ENCODE results near the gene DDX10.

Gene DDX10

GRCh38 chr11:108748968-108749367 lies 84.1 kb downstream of the DDX10 start:
- no peak overlapping the region for H3K27ac ChIP-seq
- TF ChIP-seq CTCF (IDR thresholded peaks at IDR 0.05) (no peak), ZFX (IDR thresholded peaks at IDR 0.05; ENCODE audit: borderline replicate concordance) (no peak)

- TF ChIP-seq ZFX (IDR thresholded peaks at IDR 0.05; ENCODE audit: borderline replicate concordance) (no peak), CTCF (IDR thresholded peaks at IDR 0.05) (no peak)
- H3K27ac ChIP-seq, result no peak overlapping the region
Observed at GRCh38 chr11:108751444-108751843, 86.6 kb downstream of the DDX10 start.

- TF ChIP-seq ZFX (IDR thresholded peaks at IDR 0.05; ENCODE audit: borderline replicate concordance), result no peak
- TF ChIP-seq CTCF (IDR thresholded peaks at IDR 0.05), result no peak
- H3K27ac ChIP-seq, result no peak overlapping the region
Observed at GRCh38 chr11:108752297-108752751, 87.5 kb downstream of the DDX10 start.

- TF ChIP-seq CTCF (IDR thresholded peaks at IDR 0.05) (no peak), ZFX (IDR thresholded peaks at IDR 0.05; ENCODE audit: borderline replicate concordance) (no peak)
- H3K27ac ChIP-seq, result no peak overlapping the region
Observed at GRCh38 chr11:108754901-108755625, 90.2 kb downstream of the DDX10 start.

- TF ChIP-seq CTCF (IDR thresholded peaks at IDR 0.05) (no peak), ZFX (IDR thresholded peaks at IDR 0.05; ENCODE audit: borderline replicate concordance) (no peak)
- H3K27ac ChIP-seq, result no peak overlapping the region
Observed at GRCh38 chr11:108757630-108758029, 92.8 kb downstream of the DDX10 start.

- no peak for TF ChIP-seq ZFX (IDR thresholded peaks at IDR 0.05; ENCODE audit: borderline replicate concordance)
- TF ChIP-seq CTCF (IDR thresholded peaks at IDR 0.05), result no peak
Observed at GRCh38 chr11:108758458-108758857, 93.6 kb downstream of the DDX10 start.

GRCh38 chr11:108766596-108767173 lies 101.8 kb downstream of the DDX10 start:
- TF ChIP-seq ZFX (IDR thresholded peaks at IDR 0.05; ENCODE audit: borderline replicate concordance) (no peak), CTCF (IDR thresholded peaks at IDR 0.05) (no peak)
- no peak overlapping the region for H3K27ac ChIP-seq

More at GRCh38 chr11:108758458-108758857, 93.6 kb downstream of the DDX10 start:
- H3K27ac ChIP-seq, result no peak overlapping the region
